ENCODE data around the gene PNPLA8. TPM values are rescaled to one million over a fixed set of nuclear protein-coding genes. Genes with fewer than 3 reads are reported as not detected.

The PNPLA8 gene
- total RNA-seq, 1 donor from 2014 or later = 12.1 TPM

- Mint-ChIP-seq H3K27me3 (ENCODE audit: low read depth) (no peaks in the 10 kb centered on the region), H3K4me1 (peaks cover 32% of the 10 kb centered on the region), H3K4me3 (peak overlapping the region; percentile 94), H3K36me3 (ENCODE audit: low read depth) (no peaks in the 10 kb centered on the region), H3K9me3 (no peaks in the 10 kb centered on the region), H3K27ac (ENCODE audit: unreplicated experiment) (peak overlapping the region; percentile 97)
- DNase-seq (ENCODE audit: low read depth, low spot score) = no peak
- TF ChIP-seq CTCF (conservative IDR thresholded peaks at IDR 0.05) = no peak
Observed at GRCh38 chr7:108525327-108525984, 479 bp downstream of the PNPLA8 start.

- Mint-ChIP-seq H3K27me3 (ENCODE audit: low read depth) (no peaks in the 10 kb centered on the region), H3K9me3 (no peaks in the 10 kb centered on the region), H3K4me3 (peak overlapping the region; percentile 94), H3K27ac (ENCODE audit: unreplicated experiment) (no peak overlapping the region), H3K36me3 (ENCODE audit: low read depth) (peaks cover under 1% of the 10 kb centered on the region), H3K4me1 (peaks cover 28% of the 10 kb centered on the region)
- no peak for TF ChIP-seq CTCF (conservative IDR thresholded peaks at IDR 0.05)
- no peak for DNase-seq (ENCODE audit: low read depth, low spot score)
Observed at GRCh38 chr7:108522780-108523179, 3.2 kb downstream of the PNPLA8 start.

GRCh38 chr7:108517951-108518350 lies 8.0 kb downstream of the PNPLA8 start:
- Mint-ChIP-seq H3K4me1 (peaks cover 11% of the 10 kb centered on the region), H3K27ac (ENCODE audit: unreplicated experiment) (no peak overlapping the region), H3K4me3 (no peak overlapping the region), H3K36me3 (ENCODE audit: low read depth) (peaks cover 3% of the 10 kb centered on the region), H3K27me3 (ENCODE audit: low read depth) (no peaks in the 10 kb centered on the region), H3K9me3 (peaks cover 5% of the 10 kb centered on the region)
- no peak for DNase-seq (ENCODE audit: low read depth, low spot score)
- TF ChIP-seq CTCF (conservative IDR thresholded peaks at IDR 0.05) = no peak

GRCh38 chr7:108515630-108516029 lies 10.3 kb downstream of the PNPLA8 start:
- Mint-ChIP-seq H3K4me3 (no peak overlapping the region), H3K9me3 (peaks cover 7% of the 10 kb centered on the region), H3K36me3 (ENCODE audit: low read depth) (peaks cover 14% of the 10 kb centered on the region), H3K27me3 (ENCODE audit: low read depth) (no peaks in the 10 kb centered on the region), H3K27ac (ENCODE audit: unreplicated experiment) (no peak overlapping the region), H3K4me1 (peaks cover 6% of the 10 kb centered on the region)
- no peak for DNase-seq (ENCODE audit: low read depth, low spot score)
- TF ChIP-seq CTCF (conservative IDR thresholded peaks at IDR 0.05) = no peak

- Mint-ChIP-seq H3K27me3 (ENCODE audit: low read depth) (no peaks in the 10 kb centered on the region), H3K27ac (ENCODE audit: unreplicated experiment) (no peak overlapping the region), H3K4me1 (peaks cover 6% of the 10 kb centered on the region), H3K4me3 (no peak overlapping the region), H3K36me3 (ENCODE audit: low read depth) (peaks cover 20% of the 10 kb centered on the region), H3K9me3 (peaks cover 7% of the 10 kb centered on the region)
- no peak for DNase-seq (ENCODE audit: low read depth, low spot score)
- no peak for TF ChIP-seq CTCF (conservative IDR thresholded peaks at IDR 0.05)
Observed at GRCh38 chr7:108515013-108515412, 10.9 kb downstream of the PNPLA8 start.
